ENCODE results near the gene HSPA9. TPM values are rescaled to one million over a fixed set of nuclear protein-coding genes. Genes with fewer than 3 reads are reported as not detected.

The HSPA9 gene
- total RNA-seq, 1 experiment from 2014 or later, result 414 TPM

DNA sequence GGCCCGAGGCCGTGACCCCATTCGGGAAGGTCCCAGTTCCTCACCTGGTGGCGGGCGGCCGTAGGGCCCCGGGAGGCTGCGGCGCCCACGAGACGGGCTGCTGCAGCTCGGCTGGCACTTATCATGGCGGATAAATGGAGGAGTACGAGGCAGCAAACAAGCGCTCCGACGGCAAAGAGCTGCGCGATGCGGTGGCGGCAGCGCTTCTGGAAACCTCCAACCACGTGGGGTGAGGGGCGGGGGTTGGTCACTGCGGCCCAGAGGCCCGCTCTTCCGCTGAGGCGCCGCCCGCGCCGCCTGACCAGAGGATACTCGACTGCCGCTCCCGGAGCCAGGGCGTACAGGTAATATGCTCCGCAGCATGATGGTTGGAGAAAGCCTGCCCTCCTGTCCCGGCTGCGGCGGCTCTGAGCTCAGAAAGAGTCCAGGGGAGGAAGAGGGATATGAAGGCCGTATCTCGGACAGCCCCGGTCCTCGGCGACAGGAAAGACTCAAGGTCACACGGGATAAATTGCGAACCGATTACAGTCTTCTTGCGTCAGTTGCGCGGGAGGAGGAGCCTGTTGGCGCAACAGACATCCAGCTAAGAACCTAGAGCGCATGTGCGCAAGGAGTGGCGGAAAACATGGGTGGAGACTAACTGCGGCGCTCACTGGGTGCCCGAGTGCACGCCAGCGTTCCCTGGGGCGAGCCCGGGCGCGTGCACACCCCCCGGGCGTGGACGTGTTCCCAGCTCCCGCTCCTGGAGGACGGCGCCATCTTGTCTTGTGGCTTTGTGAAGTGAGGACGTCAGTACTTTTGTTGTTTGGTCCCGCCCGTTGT is at the start of gene HSPA9 (continued):
- TF ChIP-seq, protein P1, sequence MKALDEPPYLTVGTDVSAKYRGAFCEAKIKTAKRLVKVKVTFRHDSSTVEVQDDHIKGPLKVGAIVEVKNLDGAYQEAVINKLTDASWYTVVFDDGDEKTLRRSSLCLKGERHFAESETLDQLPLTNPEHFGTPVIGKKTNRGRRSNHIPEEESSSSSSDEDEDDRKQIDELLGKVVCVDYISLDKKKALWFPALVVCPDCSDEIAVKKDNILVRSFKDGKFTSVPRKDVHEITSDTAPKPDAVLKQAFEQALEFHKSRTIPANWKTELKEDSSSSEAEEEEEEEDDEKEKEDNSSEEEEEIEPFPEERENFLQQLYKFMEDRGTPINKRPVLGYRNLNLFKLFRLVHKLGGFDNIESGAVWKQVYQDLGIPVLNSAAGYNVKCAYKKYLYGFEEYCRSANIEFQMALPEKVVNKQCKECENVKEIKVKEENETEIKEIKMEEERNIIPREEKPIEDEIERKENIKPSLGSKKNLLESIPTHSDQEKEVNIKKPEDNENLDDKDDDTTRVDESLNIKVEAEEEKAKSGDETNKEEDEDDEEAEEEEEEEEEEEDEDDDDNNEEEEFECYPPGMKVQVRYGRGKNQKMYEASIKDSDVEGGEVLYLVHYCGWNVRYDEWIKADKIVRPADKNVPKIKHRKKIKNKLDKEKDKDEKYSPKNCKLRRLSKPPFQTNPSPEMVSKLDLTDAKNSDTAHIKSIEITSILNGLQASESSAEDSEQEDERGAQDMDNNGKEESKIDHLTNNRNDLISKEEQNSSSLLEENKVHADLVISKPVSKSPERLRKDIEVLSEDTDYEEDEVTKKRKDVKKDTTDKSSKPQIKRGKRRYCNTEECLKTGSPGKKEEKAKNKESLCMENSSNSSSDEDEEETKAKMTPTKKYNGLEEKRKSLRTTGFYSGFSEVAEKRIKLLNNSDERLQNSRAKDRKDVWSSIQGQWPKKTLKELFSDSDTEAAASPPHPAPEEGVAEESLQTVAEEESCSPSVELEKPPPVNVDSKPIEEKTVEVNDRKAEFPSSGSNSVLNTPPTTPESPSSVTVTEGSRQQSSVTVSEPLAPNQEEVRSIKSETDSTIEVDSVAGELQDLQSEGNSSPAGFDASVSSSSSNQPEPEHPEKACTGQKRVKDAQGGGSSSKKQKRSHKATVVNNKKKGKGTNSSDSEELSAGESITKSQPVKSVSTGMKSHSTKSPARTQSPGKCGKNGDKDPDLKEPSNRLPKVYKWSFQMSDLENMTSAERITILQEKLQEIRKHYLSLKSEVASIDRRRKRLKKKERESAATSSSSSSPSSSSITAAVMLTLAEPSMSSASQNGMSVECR (CRISPR knock-in tag; IDR thresholded peaks at IDR 0.05; ENCODE audit: borderline replicate concordance), result peak; percentile 93
- TF ChIP-seq NFYB (CRISPR knock-in tag; conservative IDR thresholded peaks at IDR 0.05; ENCODE audit: low read depth) (no peak; the same call in 1 of the 2 replicates), SMAD3 (CRISPR knock-in tag; IDR thresholded peaks at IDR 0.05; ENCODE audit: borderline replicate concordance) (peak; percentile 90), ZNF423 (CRISPR knock-in tag; IDR thresholded peaks at IDR 0.05) (peak; percentile 100), RORB (CRISPR knock-in tag; IDR thresholded peaks at IDR 0.05) (0 out of 2 replicates have a peak, but pooled peaks have one; percentile 47), JAZF1 (CRISPR knock-in tag; IDR thresholded peaks at IDR 0.05) (no peak), GTF2I (CRISPR knock-in tag; conservative IDR thresholded peaks at IDR 0.05) (no peak), ZNF317 (CRISPR knock-in tag; IDR thresholded peaks at IDR 0.05; ENCODE audit: borderline replicate concordance, low read depth) (peak; percentile 32; the same call in 1 of the 2 replicates), OVOL2 (CRISPR knock-in tag; IDR thresholded peaks at IDR 0.05; ENCODE audit: borderline replicate concordance) (no peak), GABPB1 (CRISPR knock-in tag; IDR thresholded peaks at IDR 0.05) (peak; percentile 99), NFATC4 (CRISPR knock-in tag; IDR thresholded peaks at IDR 0.05) (no peak), CBFB (CRISPR knock-in tag; IDR thresholded peaks at IDR 0.05; ENCODE audit: low read depth) (no peak; the same call in 1 of the 2 replicates)
- TF ChIP-seq, protein P2, sequence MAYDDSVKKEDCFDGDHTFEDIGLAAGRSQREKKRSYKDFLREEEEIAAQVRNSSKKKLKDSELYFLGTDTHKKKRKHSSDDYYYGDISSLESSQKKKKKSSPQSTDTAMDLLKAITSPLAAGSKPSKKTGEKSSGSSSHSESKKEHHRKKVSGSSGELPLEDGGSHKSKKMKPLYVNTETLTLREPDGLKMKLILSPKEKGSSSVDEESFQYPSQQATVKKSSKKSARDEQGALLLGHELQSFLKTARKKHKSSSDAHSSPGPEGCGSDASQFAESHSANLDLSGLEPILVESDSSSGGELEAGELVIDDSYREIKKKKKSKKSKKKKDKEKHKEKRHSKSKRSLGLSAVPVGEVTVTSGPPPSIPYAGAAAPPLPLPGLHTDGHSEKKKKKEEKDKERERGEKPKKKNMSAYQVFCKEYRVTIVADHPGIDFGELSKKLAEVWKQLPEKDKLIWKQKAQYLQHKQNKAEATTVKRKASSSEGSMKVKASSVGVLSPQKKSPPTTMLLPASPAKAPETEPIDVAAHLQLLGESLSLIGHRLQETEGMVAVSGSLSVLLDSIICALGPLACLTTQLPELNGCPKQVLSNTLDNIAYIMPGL (CRISPR knock-in tag; IDR thresholded peaks at IDR 0.05), result peak; percentile 90; the same call in 1 of the 2 replicates
- TF ChIP-seq, protein P3, sequence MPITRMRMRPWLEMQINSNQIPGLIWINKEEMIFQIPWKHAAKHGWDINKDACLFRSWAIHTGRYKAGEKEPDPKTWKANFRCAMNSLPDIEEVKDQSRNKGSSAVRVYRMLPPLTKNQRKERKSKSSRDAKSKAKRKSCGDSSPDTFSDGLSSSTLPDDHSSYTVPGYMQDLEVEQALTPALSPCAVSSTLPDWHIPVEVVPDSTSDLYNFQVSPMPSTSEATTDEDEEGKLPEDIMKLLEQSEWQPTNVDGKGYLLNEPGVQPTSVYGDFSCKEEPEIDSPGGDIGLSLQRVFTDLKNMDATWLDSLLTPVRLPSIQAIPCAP (CRISPR knock-in tag; IDR thresholded peaks at IDR 0.05), result peak; percentile 85; the same call in 1 of the 2 replicates
- TF ChIP-seq, protein P4, sequence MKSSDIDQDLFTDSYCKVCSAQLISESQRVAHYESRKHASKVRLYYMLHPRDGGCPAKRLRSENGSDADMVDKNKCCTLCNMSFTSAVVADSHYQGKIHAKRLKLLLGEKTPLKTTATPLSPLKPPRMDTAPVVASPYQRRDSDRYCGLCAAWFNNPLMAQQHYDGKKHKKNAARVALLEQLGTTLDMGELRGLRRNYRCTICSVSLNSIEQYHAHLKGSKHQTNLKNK (CRISPR knock-in tag; IDR thresholded peaks at IDR 0.05), result no peak
- TF ChIP-seq, protein P5, sequence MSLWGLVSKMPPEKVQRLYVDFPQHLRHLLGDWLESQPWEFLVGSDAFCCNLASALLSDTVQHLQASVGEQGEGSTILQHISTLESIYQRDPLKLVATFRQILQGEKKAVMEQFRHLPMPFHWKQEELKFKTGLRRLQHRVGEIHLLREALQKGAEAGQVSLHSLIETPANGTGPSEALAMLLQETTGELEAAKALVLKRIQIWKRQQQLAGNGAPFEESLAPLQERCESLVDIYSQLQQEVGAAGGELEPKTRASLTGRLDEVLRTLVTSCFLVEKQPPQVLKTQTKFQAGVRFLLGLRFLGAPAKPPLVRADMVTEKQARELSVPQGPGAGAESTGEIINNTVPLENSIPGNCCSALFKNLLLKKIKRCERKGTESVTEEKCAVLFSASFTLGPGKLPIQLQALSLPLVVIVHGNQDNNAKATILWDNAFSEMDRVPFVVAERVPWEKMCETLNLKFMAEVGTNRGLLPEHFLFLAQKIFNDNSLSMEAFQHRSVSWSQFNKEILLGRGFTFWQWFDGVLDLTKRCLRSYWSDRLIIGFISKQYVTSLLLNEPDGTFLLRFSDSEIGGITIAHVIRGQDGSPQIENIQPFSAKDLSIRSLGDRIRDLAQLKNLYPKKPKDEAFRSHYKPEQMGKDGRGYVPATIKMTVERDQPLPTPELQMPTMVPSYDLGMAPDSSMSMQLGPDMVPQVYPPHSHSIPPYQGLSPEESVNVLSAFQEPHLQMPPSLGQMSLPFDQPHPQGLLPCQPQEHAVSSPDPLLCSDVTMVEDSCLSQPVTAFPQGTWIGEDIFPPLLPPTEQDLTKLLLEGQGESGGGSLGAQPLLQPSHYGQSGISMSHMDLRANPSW (CRISPR knock-in tag; conservative IDR thresholded peaks at IDR 0.05; ENCODE audit: low read depth), result no peak
- TF ChIP-seq, protein P6, sequence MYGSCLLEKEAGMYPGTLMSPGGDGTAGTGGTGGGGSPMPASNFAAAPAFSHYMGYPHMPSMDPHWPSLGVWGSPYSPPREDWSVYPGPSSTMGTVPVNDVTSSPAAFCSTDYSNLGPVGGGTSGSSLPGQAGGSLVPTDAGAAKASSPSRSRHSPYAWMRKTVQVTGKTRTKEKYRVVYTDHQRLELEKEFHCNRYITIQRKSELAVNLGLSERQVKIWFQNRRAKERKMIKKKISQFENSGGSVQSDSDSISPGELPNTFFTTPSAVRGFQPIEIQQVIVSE (CRISPR knock-in tag; IDR thresholded peaks at IDR 0.05; ENCODE audit: borderline replicate concordance), result no peak
- TF ChIP-seq, protein P7, sequence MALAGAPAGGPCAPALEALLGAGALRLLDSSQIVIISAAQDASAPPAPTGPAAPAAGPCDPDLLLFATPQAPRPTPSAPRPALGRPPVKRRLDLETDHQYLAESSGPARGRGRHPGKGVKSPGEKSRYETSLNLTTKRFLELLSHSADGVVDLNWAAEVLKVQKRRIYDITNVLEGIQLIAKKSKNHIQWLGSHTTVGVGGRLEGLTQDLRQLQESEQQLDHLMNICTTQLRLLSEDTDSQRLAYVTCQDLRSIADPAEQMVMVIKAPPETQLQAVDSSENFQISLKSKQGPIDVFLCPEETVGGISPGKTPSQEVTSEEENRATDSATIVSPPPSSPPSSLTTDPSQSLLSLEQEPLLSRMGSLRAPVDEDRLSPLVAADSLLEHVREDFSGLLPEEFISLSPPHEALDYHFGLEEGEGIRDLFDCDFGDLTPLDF (CRISPR knock-in tag; IDR thresholded peaks at IDR 0.05), result no peak
- TF ChIP-seq, protein P8, sequence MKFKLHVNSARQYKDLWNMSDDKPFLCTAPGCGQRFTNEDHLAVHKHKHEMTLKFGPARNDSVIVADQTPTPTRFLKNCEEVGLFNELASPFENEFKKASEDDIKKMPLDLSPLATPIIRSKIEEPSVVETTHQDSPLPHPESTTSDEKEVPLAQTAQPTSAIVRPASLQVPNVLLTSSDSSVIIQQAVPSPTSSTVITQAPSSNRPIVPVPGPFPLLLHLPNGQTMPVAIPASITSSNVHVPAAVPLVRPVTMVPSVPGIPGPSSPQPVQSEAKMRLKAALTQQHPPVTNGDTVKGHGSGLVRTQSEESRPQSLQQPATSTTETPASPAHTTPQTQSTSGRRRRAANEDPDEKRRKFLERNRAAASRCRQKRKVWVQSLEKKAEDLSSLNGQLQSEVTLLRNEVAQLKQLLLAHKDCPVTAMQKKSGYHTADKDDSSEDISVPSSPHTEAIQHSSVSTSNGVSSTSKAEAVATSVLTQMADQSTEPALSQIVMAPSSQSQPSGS (CRISPR knock-in tag; IDR thresholded peaks at IDR 0.05; ENCODE audit: borderline replicate concordance, low read depth), result 0 out of 2 replicates have a peak, but pooled peaks have one; percentile 4
- TF ChIP-seq, protein P9, sequence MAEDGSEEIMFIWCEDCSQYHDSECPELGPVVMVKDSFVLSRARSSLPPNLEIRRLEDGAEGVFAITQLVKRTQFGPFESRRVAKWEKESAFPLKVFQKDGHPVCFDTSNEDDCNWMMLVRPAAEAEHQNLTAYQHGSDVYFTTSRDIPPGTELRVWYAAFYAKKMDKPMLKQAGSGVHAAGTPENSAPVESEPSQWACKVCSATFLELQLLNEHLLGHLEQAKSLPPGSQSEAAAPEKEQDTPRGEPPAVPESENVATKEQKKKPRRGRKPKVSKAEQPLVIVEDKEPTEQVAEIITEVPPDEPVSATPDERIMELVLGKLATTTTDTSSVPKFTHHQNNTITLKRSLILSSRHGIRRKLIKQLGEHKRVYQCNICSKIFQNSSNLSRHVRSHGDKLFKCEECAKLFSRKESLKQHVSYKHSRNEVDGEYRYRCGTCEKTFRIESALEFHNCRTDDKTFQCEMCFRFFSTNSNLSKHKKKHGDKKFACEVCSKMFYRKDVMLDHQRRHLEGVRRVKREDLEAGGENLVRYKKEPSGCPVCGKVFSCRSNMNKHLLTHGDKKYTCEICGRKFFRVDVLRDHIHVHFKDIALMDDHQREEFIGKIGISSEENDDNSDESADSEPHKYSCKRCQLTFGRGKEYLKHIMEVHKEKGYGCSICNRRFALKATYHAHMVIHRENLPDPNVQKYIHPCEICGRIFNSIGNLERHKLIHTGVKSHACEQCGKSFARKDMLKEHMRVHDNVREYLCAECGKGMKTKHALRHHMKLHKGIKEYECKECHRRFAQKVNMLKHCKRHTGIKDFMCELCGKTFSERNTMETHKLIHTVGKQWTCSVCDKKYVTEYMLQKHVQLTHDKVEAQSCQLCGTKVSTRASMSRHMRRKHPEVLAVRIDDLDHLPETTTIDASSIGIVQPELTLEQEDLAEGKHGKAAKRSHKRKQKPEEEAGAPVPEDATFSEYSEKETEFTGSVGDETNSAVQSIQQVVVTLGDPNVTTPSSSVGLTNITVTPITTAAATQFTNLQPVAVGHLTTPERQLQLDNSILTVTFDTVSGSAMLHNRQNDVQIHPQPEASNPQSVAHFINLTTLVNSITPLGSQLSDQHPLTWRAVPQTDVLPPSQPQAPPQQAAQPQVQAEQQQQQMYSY (CRISPR knock-in tag; IDR thresholded peaks at IDR 0.05), result no peak

Measured in WTC11 (cell line).